Small intestine (tissue), 16 donors: ENCODE data around the gene MLIP. TPM values are rescaled to one million over a fixed set of nuclear protein-coding genes. Genes with fewer than 3 reads are reported as not detected.

Source experiments
- DNase-seq, 2 donors: peaks; one replicate each; pipeline versions ENCODE4 v3.0.0 to v3.0.0-alpha.2; 2013
- FAIRE-seq: peaks from 2 replicates; lab custom pipeline; 2012; peaks lifted over from hg19 to GRCh38; lab: Jason Lieb, UNC
- H3K27ac ChIP-seq, 3 donors: one replicate each; pipeline ENCODE4 v1.5.1; 2013; ENCODE audit warnings: low read length in 2 of 3, mild to moderate bottlenecking in 2 of 3, control low read depth in 1 of 3, inconsistent platforms in 1 of 3, low read depth in 1 of 3, moderate library complexity in 1 of 3
- H3K27me3 ChIP-seq, 3 donors: one replicate each; pipeline ENCODE4 v1.6.1; 2013; ENCODE audit warnings: low read length in 3 of 3, inconsistent platforms in 1 of 3; ENCODE audit not compliant: control insufficient read depth in 3 of 3, insufficient read depth in 3 of 3
- H3K36me3 ChIP-seq, 3 donors: one replicate each; pipeline ENCODE4 v1.6.1; 2013; ENCODE audit warnings: low read length in 3 of 3, inconsistent platforms in 1 of 3, low read depth in 1 of 3, mild to moderate bottlenecking in 1 of 3, moderate library complexity in 1 of 3; ENCODE audit not compliant: control insufficient read depth in 3 of 3, insufficient read depth in 2 of 3
- H3K4me1 ChIP-seq, 3 donors: one replicate each; pipeline ENCODE4 v1.6.1; 2013; ENCODE audit warnings: low read length in 2 of 3, inconsistent platforms in 1 of 3, low read depth in 1 of 3, mild to moderate bottlenecking in 1 of 3, moderate library complexity in 1 of 3; ENCODE audit not compliant: control insufficient read depth in 3 of 3, insufficient read depth in 2 of 3
- H3K4me3 ChIP-seq, 3 donors: one replicate each; pipeline ENCODE4 v1.5.1; 2013; ENCODE audit warnings: low read length in 3 of 3, control low read depth in 1 of 3, inconsistent platforms in 1 of 3, low read depth in 1 of 3, mild to moderate bottlenecking in 1 of 3, moderate library complexity in 1 of 3
- H3K9me3 ChIP-seq, 2 donors: one replicate each; pipeline ENCODE4 v1.6.1; 2013; ENCODE audit warnings: low read depth in 1 of 2, low read length in 1 of 2; ENCODE audit not compliant: control insufficient read depth in 2 of 2, insufficient read depth in 1 of 2
- WGBS, 3 donors: extraction: QIAGEN DNeasy Blood & Tissue Kit; methylation state at CpG; one replicate each; pipeline ENCODE4 v1.1.7; 2013; 5-methylcytosine and 5-hydroxymethylcytosine counted together
- long read RNA-seq, 10 donors: transcript quantifications; one replicate each; lab custom pipeline, GENCODE V29; 2026
- polyA plus RNA-seq, 4 donors: library from polyadenylated mRNA; stranded (reverse) in 3 of 4; unstranded in 1 of 4; fragments of 200-250 nt in 3 of 4; fragments of 120-200 nt in 1 of 4; gene quantifications; one replicate each; pipeline versions ENCODE4 v1.2.1 to v1.2.3, GENCODE V29; 2013
- donor health status: healthy with polysubstance abuse.
- donor health status: control.
- donor health status: control.
- donor health status: Bipolar disorder and iron deficiency.
- donor health status: healthy.

MLIP gene, protein sequence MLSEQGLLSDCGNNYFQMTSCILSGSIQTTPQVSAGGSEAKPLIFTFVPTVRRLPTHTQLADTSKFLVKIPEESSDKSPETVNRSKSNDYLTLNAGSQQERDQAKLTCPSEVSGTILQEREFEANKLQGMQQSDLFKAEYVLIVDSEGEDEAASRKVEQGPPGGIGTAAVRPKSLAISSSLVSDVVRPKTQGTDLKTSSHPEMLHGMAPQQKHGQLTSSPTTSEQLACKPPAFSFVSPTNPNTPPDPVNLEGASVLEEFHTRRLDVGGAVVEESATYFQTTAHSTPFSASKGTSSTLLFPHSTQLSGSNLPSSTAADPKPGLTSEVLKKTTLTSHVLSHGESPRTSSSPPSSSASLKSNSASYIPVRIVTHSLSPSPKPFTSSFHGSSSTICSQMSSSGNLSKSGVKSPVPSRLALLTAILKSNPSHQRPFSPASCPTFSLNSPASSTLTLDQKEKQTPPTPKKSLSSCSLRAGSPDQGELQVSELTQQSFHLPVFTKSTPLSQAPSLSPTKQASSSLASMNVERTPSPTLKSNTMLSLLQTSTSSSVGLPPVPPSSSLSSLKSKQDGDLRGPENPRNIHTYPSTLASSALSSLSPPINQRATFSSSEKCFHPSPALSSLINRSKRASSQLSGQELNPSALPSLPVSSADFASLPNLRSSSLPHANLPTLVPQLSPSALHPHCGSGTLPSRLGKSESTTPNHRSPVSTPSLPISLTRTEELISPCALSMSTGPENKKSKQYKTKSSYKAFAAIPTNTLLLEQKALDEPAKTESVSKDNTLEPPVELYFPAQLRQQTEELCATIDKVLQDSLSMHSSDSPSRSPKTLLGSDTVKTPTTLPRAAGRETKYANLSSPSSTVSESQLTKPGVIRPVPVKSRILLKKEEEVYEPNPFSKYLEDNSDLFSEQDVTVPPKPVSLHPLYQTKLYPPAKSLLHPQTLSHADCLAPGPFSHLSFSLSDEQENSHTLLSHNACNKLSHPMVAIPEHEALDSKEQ
- polyA plus RNA-seq, result 1 to 10 TPM in 2 of 4 donors, under 1 TPM in 2; 0.44 to 5.1 (median 2.2) TPM
- long read RNA-seq, donor 1, result 0 reads
- long read RNA-seq, donor 2, result 0 reads
- long read RNA-seq, donor 3, result 0 reads
- long read RNA-seq, donor 4, result 0 reads
- long read RNA-seq, donor 5, result 0 reads
- long read RNA-seq, donor 6, result 0 reads
- long read RNA-seq, donor 7, partial matches to known transcripts, result 132 of 154 reads
- long read RNA-seq, donor 7, other reads (novel, unspliced or antisense), result 20 of 154 reads
- long read RNA-seq, donor 8, result 0 reads
- long read RNA-seq, donor 9, result 0 reads
- long read RNA-seq, donor 10, result 0 reads

DNA sequence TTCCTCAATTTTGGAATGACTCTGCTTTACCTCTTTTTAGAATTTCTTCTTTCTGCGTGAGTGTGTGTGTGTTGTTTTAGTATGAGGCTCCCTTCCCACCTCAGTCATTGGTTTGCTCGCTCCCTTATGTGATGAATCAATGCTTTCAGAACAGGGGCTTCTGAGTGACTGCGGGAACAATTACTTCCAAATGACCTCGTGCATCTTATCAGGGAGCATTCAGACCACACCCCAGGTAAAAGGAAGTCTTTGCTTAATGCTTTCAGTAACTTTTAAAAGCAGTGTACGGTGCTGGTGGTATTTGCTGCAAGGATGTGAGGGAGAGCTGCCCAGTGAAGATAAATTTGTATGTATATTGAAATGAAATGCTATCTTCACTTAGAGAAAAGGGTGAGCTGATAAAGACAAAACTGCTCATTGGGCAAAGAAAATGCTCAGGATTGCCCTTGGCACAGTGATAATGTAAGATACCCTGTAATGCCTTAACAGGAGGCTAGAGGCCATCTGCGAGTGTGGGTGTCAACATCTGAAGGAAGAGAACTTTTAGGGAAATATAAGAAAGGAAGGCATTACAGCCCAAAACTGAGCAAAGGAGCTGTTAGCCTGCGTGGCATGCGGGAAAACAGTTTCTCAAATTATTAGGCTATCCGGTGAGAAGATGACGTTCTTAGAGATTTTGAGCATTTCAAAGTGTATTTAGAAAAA lies at the start of gene MLIP:
MLIP (plus strand) TSS at position 103 of the 705 bp plus-strand sequence; CDS start at position 140, 37 bp downstream.
- Histone ChIP-seq H3K4me3 (no peak within 1 kb of the TSS), H3K27ac (no peak within 1 kb of the TSS), H3K9me3 (no peaks in the 10 kb centered on the region), H3K27me3 (no peaks in the 10 kb centered on the region), H3K36me3 (no peaks in the 10 kb centered on the region), H3K4me1 (peaks cover 0 to 3% (median 0%) of the 10 kb centered on the region in 3 donors)
- no peak for DNase-seq
- WGBS, 3 donors, result 55 to 64% (median 61%) methylated on average over 10 of the region's 10 CpGs
- no peak for FAIRE-seq

DNA sequence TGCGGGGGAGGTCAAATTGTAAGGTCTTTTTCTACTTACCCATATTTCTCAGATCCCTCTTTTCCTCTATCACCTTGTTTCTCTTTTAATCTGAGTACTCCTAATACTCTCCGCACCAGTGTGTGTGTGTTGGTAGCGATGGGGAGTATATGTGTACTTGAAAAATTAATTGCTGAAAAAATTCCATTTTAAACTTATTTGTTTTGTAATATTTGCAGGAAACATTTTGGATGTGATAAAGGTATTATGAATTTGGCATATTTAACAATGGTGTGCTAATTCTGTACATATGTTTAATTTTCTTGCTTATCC lies 48.1 kb upstream of the MLIP start:
- FAIRE-seq, result no peak
- WGBS, 3 donors, result 95 to 99% (median 98%) methylated on average over 3 of the region's 3 CpGs

DNA sequence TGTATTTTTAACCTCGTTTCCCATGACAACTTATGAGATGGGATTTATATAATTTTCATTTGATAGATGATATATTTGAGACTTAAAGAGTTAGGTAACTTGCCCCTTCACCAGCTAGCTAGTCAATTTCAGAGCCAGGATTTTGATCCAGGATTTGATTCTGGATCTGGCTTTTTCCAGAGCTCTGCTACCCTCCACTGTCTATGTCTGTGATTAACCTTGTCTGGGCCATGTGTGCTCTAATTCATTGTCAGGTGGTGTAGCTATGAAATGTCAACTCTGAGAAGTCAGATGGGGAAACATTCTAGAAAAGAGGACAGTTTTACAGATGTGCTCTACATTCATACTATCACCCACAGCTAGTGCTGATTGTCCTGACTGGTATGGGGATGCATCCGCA lies 42.5 kb upstream of the MLIP start:
- DNase-seq (no peak), FAIRE-seq (no peak)
- no peaks in the 10 kb centered on the region for H3K4me1 ChIP-seq
- H3K27me3 ChIP-seq, result no peaks in the 10 kb centered on the region
- WGBS, 3 donors, result 38 to 79% methylated on average over 1 to 2 of the region's 2 CpGs; no CpG with 5 or more reads in 1 of the 3 donors
- no peaks in the 10 kb centered on the region for H3K36me3 ChIP-seq
- H3K9me3 ChIP-seq, result no peaks in the 10 kb centered on the region
- H3K4me3 ChIP-seq, result no peak overlapping the region
- no peak overlapping the region for H3K27ac ChIP-seq

More for the DNA sequence above, 48.1 kb upstream of the MLIP start:
- Histone ChIP-seq H3K4me3 (no peak overlapping the region), H3K4me1 (peaks cover 0 to 4% (median 4%) of the 10 kb centered on the region in 3 donors), H3K27ac (no peak overlapping the region), H3K9me3 (no peaks in the 10 kb centered on the region), H3K27me3 (no peaks in the 10 kb centered on the region), H3K36me3 (no peaks in the 10 kb centered on the region)
- DNase-seq, result no peak

DNA sequence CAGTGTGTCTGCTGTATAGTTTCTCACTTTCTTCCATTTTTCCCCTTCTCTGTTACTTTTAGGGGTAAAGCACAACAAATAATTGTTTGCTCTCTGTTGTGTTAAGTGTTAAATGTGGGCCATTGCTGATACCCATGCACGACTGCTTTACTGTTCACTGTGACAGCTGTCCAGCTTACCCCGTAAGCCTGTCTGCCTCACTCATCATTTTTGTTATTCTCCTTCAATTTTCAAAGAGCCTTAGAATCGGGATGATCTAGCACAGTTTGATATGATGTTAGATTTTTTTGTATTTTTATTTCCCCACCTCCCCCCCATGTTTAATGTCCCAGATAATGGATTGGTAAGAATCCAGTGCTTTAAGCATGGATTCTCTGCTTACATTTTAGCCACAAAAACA lies 41.2 kb upstream of the MLIP start:
- H3K27me3 ChIP-seq, result no peaks in the 10 kb centered on the region
- FAIRE-seq (no peak), DNase-seq (no peak)
- H3K4me3 ChIP-seq, result no peak overlapping the region
- H3K36me3 ChIP-seq, result no peaks in the 10 kb centered on the region
- H3K4me1 ChIP-seq, result no peaks in the 10 kb centered on the region
- H3K9me3 ChIP-seq, result no peaks in the 10 kb centered on the region
- H3K27ac ChIP-seq, result no peak overlapping the region
- WGBS, 3 donors, result 51 to 78% (median 54%) methylated on average over 3 of the region's 3 CpGs

DNA sequence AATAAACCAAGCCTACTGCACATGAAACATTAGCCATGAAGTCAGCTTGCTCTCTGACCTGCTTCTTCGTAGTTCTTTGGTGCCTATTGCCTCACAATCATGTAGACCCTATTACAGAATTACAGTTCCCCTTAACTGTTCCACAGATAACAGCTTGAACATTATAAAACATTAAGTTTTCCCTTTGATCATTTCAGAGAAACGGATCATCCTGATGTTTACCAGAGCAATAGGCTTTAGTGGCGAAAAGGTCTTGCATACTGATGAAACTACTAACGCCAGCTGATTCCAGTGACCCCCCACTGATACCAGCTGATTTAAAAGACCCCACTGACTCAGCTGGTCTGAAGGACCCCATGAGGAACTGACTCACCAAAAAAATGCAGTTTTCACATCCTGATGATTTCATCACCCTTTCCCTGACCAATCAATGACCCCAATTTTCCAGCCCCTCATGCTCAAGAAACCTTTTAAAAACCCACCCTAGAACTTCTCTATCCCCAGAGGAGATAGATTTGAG lies 39.4 kb upstream of the MLIP start:
- DNase-seq (no peak), FAIRE-seq (no peak)
- 77 to 85% (median 82%) methylated on average over 4 of the region's 4 CpGs for WGBS, 3 donors
- no peaks in the 10 kb centered on the region for H3K9me3 ChIP-seq
- H3K27me3 ChIP-seq, result no peaks in the 10 kb centered on the region
- H3K27ac ChIP-seq, result no peak overlapping the region
- H3K36me3 ChIP-seq, result no peaks in the 10 kb centered on the region
- no peaks in the 10 kb centered on the region for H3K4me1 ChIP-seq
- no peak overlapping the region for H3K4me3 ChIP-seq

DNA sequence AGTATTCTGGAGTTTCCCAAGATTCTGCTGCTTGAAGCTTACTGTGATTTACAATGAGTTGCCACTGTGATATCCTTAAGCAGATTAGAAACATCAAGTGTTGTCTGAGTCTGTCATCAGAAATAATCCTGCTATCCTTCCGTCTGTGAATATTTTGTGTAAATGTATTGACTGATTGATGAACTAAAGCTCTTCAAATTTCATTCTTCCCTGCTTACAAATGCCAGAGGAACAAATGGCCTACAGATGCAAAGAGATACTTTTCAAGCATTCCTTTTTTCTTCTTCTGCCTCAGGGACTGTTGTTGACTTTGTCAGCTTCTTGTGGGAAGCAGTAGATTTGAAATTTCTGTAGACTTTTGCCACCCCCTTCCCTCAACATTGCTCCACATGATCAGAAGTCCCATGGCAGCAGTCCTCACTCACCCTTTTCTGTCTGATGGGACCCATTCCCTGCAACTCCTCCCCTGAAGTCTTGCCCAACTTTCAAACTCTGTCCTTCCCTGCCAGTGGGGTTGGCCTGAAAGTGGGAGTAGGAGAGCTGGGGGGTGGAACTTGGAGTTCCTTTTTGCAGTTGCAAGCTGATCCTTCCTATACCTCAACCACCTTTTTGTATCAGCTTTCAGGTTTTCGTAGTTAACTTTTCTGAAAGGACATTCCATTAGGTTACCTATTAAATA lies 38.5 kb upstream of the MLIP start:
- Histone ChIP-seq H3K4me1 (no peaks in the 10 kb centered on the region), H3K4me3 (no peak overlapping the region), H3K27ac (no peak overlapping the region), H3K9me3 (no peaks in the 10 kb centered on the region), H3K27me3 (no peaks in the 10 kb centered on the region), H3K36me3 (no peaks in the 10 kb centered on the region)
- no peak for DNase-seq
- FAIRE-seq, result no peak
- 78 to 92% (median 79%) methylated on average over 2 of the region's 2 CpGs for WGBS, 3 donors

DNA sequence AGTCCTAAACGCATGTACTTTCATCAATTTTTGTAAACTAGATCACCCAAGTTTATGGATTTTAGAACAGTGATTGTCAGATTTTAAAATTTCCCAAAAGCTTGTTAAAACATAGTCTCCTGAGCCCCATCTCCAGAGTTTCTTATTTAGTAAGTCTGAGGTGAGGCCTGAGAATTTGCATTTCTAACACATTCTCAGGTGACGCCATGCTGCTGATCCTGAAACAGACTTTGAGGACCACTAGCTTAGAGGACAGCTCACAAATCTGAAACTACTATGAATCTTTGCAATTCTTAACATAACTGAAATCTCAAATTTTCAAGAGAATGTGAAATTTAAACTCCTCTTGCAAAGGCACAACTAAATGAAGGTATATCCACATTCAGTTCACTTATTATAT lies 37.8 kb upstream of the MLIP start:
- Histone ChIP-seq H3K27me3 (no peaks in the 10 kb centered on the region), H3K36me3 (no peaks in the 10 kb centered on the region), H3K9me3 (no peaks in the 10 kb centered on the region), H3K4me3 (no peak overlapping the region), H3K4me1 (no peaks in the 10 kb centered on the region), H3K27ac (no peak overlapping the region)
- FAIRE-seq (no peak), DNase-seq (no peak)
- 95 to 97% (median 96%) methylated on average over 2 of the region's 2 CpGs for WGBS, 3 donors
